ENCODE data around the gene IRF8.

Gene IRF8

GRCh38 chr16:85931596-85932402, 32.8 kb downstream of the IRF8 start:
- TF ChIP-seq CTCF (IDR thresholded peaks at IDR 0.05; ENCODE audit: low read depth, low read length) = no peak
- H3K27ac ChIP-seq = no peak overlapping the region
- no peak for DNase-seq
- no peaks in the 10 kb centered on the region for H3K9me3 ChIP-seq (ENCODE audit: severe bottlenecking)
- H3K27me3 ChIP-seq (ENCODE audit: insufficient read depth, low read depth, severe bottlenecking) = no peaks in the 10 kb centered on the region
- H3K4me3 ChIP-seq (ENCODE audit: low read depth, low read length) = no peak overlapping the region
- no peaks in the 10 kb centered on the region for H3K36me3 ChIP-seq

DNA sequence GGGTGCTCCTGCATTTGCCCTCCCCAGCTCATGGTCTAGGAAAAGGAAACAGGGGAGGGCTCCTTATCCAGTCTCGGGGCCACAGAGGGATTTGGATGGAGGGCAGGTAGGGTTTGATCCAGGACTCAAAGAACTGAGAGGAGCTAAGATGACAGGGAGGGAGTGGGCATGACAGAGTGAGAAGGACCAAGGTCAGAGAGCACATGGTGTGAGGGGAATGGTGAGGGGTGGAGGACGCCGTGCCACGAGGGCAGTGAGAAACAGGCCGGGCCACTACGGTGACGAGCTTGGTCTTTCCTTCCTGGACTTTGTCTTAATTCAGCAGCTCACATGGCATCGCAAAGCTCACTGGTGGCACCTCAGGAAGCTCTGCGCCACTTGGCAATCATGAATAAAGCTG, 35.2 kb downstream of the IRF8 start:
- no peak for TF ChIP-seq CTCF (IDR thresholded peaks at IDR 0.05; ENCODE audit: low read depth, low read length)
- H3K27ac ChIP-seq = no peak overlapping the region
- H3K36me3 ChIP-seq = no peaks in the 10 kb centered on the region
- H3K4me3 ChIP-seq (ENCODE audit: low read depth, low read length) = no peak overlapping the region
- no peak for DNase-seq
- no peaks in the 10 kb centered on the region for H3K9me3 ChIP-seq (ENCODE audit: severe bottlenecking)
- H3K27me3 ChIP-seq (ENCODE audit: insufficient read depth, low read depth, severe bottlenecking) = no peaks in the 10 kb centered on the region

DNA sequence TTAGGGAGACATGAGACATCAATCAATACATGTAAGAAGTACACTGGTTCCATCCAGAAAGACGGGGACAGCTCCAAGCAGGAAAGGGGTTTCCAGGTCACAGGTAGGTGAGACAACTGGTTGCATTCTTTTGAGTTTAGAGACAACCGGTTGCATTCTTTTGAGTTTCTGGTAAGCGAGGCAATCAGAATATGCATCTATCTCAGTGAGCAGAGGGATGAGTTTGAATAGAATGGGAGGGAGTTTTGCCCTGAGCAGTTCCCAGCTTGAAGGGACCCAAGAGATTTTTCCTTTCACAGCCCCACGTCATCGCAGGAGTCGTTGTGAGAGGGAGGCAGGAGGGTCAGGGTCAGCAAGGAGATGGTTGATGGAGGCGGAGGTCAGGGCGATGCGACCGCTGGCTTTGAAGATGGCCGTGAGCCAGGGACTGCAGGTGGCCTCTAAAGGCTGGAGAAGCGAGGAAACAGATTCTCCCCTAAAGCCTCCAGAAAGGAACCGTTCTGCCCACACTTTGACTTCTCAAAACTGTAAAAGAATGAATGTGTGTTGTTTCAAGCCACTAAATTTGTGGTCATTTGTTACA, 36.5 kb downstream of the IRF8 start:
- H3K36me3 ChIP-seq = no peaks in the 10 kb centered on the region
- H3K9me3 ChIP-seq (ENCODE audit: severe bottlenecking) = no peaks in the 10 kb centered on the region
- TF ChIP-seq CTCF (IDR thresholded peaks at IDR 0.05; ENCODE audit: low read depth, low read length) = no peak
- H3K4me3 ChIP-seq (ENCODE audit: low read depth, low read length) = no peak overlapping the region
- no peak for DNase-seq
- H3K27ac ChIP-seq = no peak overlapping the region
- no peaks in the 10 kb centered on the region for H3K27me3 ChIP-seq (ENCODE audit: insufficient read depth, low read depth, severe bottlenecking)

DNA sequence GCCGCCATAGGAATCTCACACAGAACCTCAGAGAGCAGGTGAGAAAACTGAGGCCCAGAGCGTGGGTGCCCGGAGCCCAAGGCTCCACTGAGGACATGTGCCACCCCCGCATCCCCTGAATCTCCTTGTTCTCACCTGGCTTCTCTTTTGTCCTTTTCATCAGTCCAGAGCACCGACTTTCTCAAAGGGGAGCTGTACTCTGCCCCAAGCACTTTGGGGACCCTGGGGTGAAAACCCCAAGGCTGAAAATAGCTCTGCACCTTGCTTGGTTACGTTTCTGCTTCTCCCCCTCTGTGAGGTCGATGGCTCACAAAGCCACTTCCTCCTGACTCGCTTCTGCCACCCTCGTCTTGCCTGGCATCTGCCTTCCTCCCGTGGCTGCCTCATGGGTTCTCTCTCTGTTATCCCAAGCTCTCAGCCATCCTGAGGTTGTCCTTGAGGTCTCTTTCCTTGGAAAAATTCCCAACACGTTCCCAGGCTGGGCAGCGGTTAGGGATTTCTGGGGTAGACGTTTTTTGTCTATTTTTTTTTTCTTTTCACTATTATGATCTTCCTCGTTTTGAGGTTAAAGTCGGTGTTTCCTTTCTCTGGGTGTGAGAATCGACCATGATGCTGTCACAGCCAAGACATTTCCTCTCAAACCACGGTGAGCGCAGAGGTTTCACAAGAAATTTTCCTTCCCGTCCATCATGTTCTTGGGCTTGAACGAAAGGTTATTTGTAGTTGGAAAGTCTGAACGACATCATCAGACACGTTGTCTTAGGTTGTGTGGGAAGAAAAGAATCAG, 37.2 kb downstream of the IRF8 start:
- no peak for TF ChIP-seq CTCF (IDR thresholded peaks at IDR 0.05; ENCODE audit: low read depth, low read length)
- Histone ChIP-seq H3K27me3 (ENCODE audit: insufficient read depth, low read depth, severe bottlenecking) (no peaks in the 10 kb centered on the region), H3K9me3 (ENCODE audit: severe bottlenecking) (no peaks in the 10 kb centered on the region), H3K27ac (no peak overlapping the region), H3K36me3 (no peaks in the 10 kb centered on the region), H3K4me3 (ENCODE audit: low read depth, low read length) (no peak overlapping the region)
- DNase-seq = no peak

DNA sequence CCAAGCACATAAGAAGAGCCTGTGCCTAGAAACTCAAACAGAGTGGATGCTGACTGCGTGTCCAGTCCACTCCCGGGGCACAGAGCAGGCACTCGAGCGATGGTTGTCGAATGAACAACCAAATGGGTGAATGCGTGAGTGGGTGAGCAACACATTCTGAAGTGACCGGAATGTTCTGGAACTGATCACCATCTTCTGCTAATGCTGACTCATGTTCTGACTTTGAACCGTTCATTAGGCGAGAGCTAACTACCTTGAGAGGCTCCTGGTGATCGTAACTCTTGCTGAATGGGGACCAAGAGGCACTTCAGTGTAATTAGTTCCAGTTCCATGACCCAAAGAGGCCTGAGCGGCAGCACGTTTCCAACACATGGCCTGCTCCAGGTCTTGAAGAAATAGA, 37.9 kb downstream of the IRF8 start:
- no peak overlapping the region for H3K4me3 ChIP-seq (ENCODE audit: low read depth, low read length)
- no peak for TF ChIP-seq CTCF (IDR thresholded peaks at IDR 0.05; ENCODE audit: low read depth, low read length)
- no peak overlapping the region for H3K27ac ChIP-seq
- H3K36me3 ChIP-seq = no peaks in the 10 kb centered on the region
- H3K9me3 ChIP-seq (ENCODE audit: severe bottlenecking) = no peaks in the 10 kb centered on the region
- H3K27me3 ChIP-seq (ENCODE audit: insufficient read depth, low read depth, severe bottlenecking) = no peaks in the 10 kb centered on the region
- no peak for DNase-seq

Measured in WERI-Rb-1 (cell line).